H1 (cell line): ENCODE results near the gene CORO7. TPM values are rescaled to one million over a fixed set of nuclear protein-coding genes. Genes with fewer than 3 reads are reported as not detected.
A peak's percentile ranks its signal among the peaks of the same experiment; 100 is the strongest.

Experiments used
- CTCF ChIA-PET: fragments of 300-600 bp; sonication (Branson Sonifier 250); formaldehyde crosslinking; loops from one replicate; lab custom pipeline; 2021; ENCODE audit not compliant: partially characterized antibody; lab: Charles Lee
- POLR2A ChIA-PET: fragments of 300-600 bp; sonication (Branson Sonifier 250); formaldehyde crosslinking; loops from one replicate; lab custom pipeline; 2021; ENCODE audit warnings: inconsistent platforms; ENCODE audit not compliant: partially characterized antibody; lab: Charles Lee
- DNase-seq, 2 experiments: peaks; one replicate each; pipeline versions ENCODE4 v3.0.0 to v3.0.0-alpha.2; 2010 to 2022; ENCODE audit warnings: low spot score in 2 of 2, low read depth in 1 of 2, mixed read lengths in 1 of 2
- FAIRE-seq: peaks from 2 replicates; lab custom pipeline; 2011; peaks lifted over from hg19 to GRCh38; lab: Jason Lieb, UNC
- H2AFZ ChIP-seq: 2 replicates; pipeline ENCODE4 v1.8.1; 2012; ENCODE audit warnings: low read length, inconsistent platforms
- H2AK5ac ChIP-seq: 2 replicates; pipeline ENCODE4 v1.6.1; 2013; ENCODE audit warnings: low read depth, low read length
- H2BK120ac ChIP-seq: replicated peaks from 2 replicates; pipeline ENCODE3; 2013; ENCODE audit warnings: low read depth, low read length, inconsistent platforms
- H2BK12ac ChIP-seq: 2 replicates; pipeline ENCODE4 v1.6.1; 2013; ENCODE audit warnings: low read depth, low read length
- H2BK15ac ChIP-seq: 2 replicates; pipeline ENCODE4 v1.6.1; 2013; ENCODE audit warnings: low read length
- H2BK20ac ChIP-seq: 2 replicates; pipeline ENCODE4 v1.6.1; 2013; ENCODE audit warnings: low read length
- H2BK5ac ChIP-seq: 2 replicates; pipeline ENCODE4 v1.6.1; 2013; ENCODE audit warnings: low read depth, low read length
- H3K14ac ChIP-seq: 2 replicates; pipeline ENCODE4 v1.6.1; 2013; ENCODE audit warnings: inconsistent platforms; ENCODE audit not compliant: insufficient read length
- H3K18ac ChIP-seq: 2 replicates; pipeline ENCODE4 v1.6.1; 2013; ENCODE audit warnings: low read length; ENCODE audit errors: extremely low read depth
- H3K23ac ChIP-seq: 2 replicates; pipeline ENCODE4 v1.6.1; 2013; ENCODE audit warnings: inconsistent platforms; ENCODE audit not compliant: insufficient read length
- H3K23me2 ChIP-seq: 2 replicates; pipeline ENCODE4 v1.6.1; 2013; ENCODE audit warnings: low read depth, low read length
- H3K27ac ChIP-seq: 2 replicates; pipeline ENCODE4 v1.6.1; 2011; ENCODE audit warnings: low read depth, low read length, inconsistent platforms
- H3K27me3 ChIP-seq, 4 experiments: replicated peaks in 1 of 4; 1 replicate in 1 of 4; 2 replicates in 3 of 4; pipeline versions ENCODE4 v1.6.1 to v1.8.1; 2011 to 2013; ENCODE audit warnings: low read length in 3 of 4, mild to moderate bottlenecking in 3 of 4, inconsistent platforms in 2 of 4, mixed read lengths in 2 of 4, moderate library complexity in 1 of 4; ENCODE audit not compliant: control insufficient read depth in 3 of 4, insufficient read depth in 3 of 4; ENCODE audit errors: extremely low read depth in 1 of 4
- H3K36me3 ChIP-seq, 4 experiments: 2 replicates each; pipeline versions ENCODE4 v1.6.1 to v1.8.1; 2011 to 2013; ENCODE audit warnings: mild to moderate bottlenecking in 4 of 4, low read length in 3 of 4, moderate library complexity in 2 of 4, control low read depth in 1 of 4, inconsistent platforms in 1 of 4; ENCODE audit not compliant: insufficient read depth in 4 of 4, control insufficient read depth in 2 of 4
- H3K4ac ChIP-seq: replicated peaks from 2 replicates; pipeline ENCODE3; 2013; ENCODE audit warnings: low read length, low read depth, mixed read lengths, inconsistent platforms; ENCODE audit not compliant: insufficient read length
- H3K4me1 ChIP-seq, 4 experiments: replicated peaks in 1 of 4; 1 replicate in 1 of 4; 2 replicates in 3 of 4; pipeline versions ENCODE4 v1.6.1 to v1.8.1; 2011 to 2013; ENCODE audit warnings: low read length in 3 of 4, inconsistent platforms in 2 of 4, mixed read lengths in 1 of 4; ENCODE audit not compliant: insufficient read depth in 4 of 4, control insufficient read depth in 3 of 4
- H3K4me2 ChIP-seq, 2 experiments: 2 replicates each; pipeline versions ENCODE4 v1.6.1 to v1.8.1; 2011 to 2013; ENCODE audit warnings: low read depth in 2 of 2, low read length in 2 of 2, control low read depth in 1 of 2, inconsistent platforms in 1 of 2, mild to moderate bottlenecking in 1 of 2; ENCODE audit not compliant: insufficient read depth in 1 of 2
- H3K4me3 ChIP-seq, 4 experiments: fragments of 200-600, 300-600 bp in 1 of 4; sonication (generic), shearing (Covaris generic), sonication (Bioruptor Twin) in 1 of 4; 2 replicates each; pipeline versions ENCODE4 v1.5.1 to v1.8.1; 2011 to 2016; ENCODE audit warnings: low read length in 4 of 4, low read depth in 3 of 4, control low read depth in 2 of 4, inconsistent platforms in 2 of 4, mild to moderate bottlenecking in 2 of 4, mixed read lengths in 1 of 4, moderate library complexity in 1 of 4; ENCODE audit not compliant: insufficient read depth in 2 of 4; ENCODE audit errors: extremely low read depth in 1 of 4
- H3K56ac ChIP-seq: replicated peaks from 2 replicates; pipeline ENCODE3; 2013; ENCODE audit warnings: low read depth, mild to moderate bottlenecking, mixed read lengths, low read length, inconsistent platforms; ENCODE audit not compliant: insufficient read length
- H3K79me1 ChIP-seq: 2 replicates; pipeline ENCODE4 v1.6.1; 2013; ENCODE audit warnings: low read depth, low read length, control low read depth
- H3K79me2 ChIP-seq, 2 experiments: 2 replicates each; pipeline versions ENCODE4 v1.6.1 to v1.8.1; 2012 to 2013; ENCODE audit warnings: low read length in 2 of 2, mild to moderate bottlenecking in 2 of 2, inconsistent platforms in 1 of 2; ENCODE audit not compliant: insufficient read depth in 2 of 2, control insufficient read depth in 1 of 2
- H3K9ac ChIP-seq, 4 experiments: replicated peaks in 1 of 4; 1 replicate in 1 of 4; 2 replicates in 3 of 4; pipeline versions ENCODE4 v1.6.1 to v1.8.1; 2011 to 2013; ENCODE audit warnings: low read depth in 3 of 4, low read length in 3 of 4, control low read depth in 2 of 4, mild to moderate bottlenecking in 2 of 4, moderate library complexity in 2 of 4, inconsistent platforms in 1 of 4; ENCODE audit errors: extremely low read depth in 1 of 4
- H3K9me3 ChIP-seq, 2 experiments: 2 replicates each; pipeline versions ENCODE4 v1.6.1 to v1.8.1; 2012 to 2013; ENCODE audit warnings: mild to moderate bottlenecking in 2 of 2, moderate library complexity in 2 of 2, control low read depth in 1 of 2, inconsistent platforms in 1 of 2, low read depth in 1 of 2, low read length in 1 of 2, mixed read lengths in 1 of 2; ENCODE audit not compliant: insufficient read depth in 2 of 2
- H4K20me1 ChIP-seq, 2 experiments: replicated peaks in 1 of 2; 2 replicates each; pipeline versions ENCODE3 to v1.8.1; 2011 to 2013; ENCODE audit warnings: inconsistent platforms in 2 of 2, low read length in 2 of 2, mild to moderate bottlenecking in 1 of 2; ENCODE audit not compliant: insufficient read depth in 2 of 2, control insufficient read depth in 1 of 2
- H4K5ac ChIP-seq: 2 replicates; pipeline ENCODE4 v1.6.1; 2013; ENCODE audit warnings: low read length, low read depth, mixed read lengths, inconsistent platforms; ENCODE audit not compliant: insufficient read length
- H4K8ac ChIP-seq: 2 replicates; pipeline ENCODE4 v1.8.0; 2013; ENCODE audit warnings: mild to moderate bottlenecking, moderate library complexity, low read length, inconsistent platforms; ENCODE audit not compliant: insufficient read depth; ENCODE audit errors: extremely low read depth
- H4K91ac ChIP-seq: replicated peaks from 2 replicates; pipeline ENCODE3; 2013; ENCODE audit warnings: low read length, mixed read lengths, inconsistent platforms; ENCODE audit not compliant: insufficient read length
- BRCA1 ChIP-seq: IDR thresholded peaks from 2 replicates; pipeline ENCODE4 v1.6.1; 2012; ENCODE audit warnings: low read depth, low read length, improper control_type of control experiment
- CBX8 ChIP-seq: fragments of 300-800, 300-1000 bp; sonication (generic); IDR thresholded peaks from 2 replicates; pipeline ENCODE4 v1.7.1; 2016; ENCODE audit warnings: low read depth, low read length, borderline replicate concordance
- EGR1 ChIP-seq: IDR thresholded peaks from 2 replicates; pipeline ENCODE4 v1.6.1; 2011; ENCODE audit warnings: low read depth, low read length, borderline replicate concordance
- EZH2 ChIP-seq: fragments of 200-600 bp; sonication (generic); IDR thresholded peaks from 2 replicates; pipeline ENCODE4 v1.7.1; 2012; ENCODE audit warnings: low read depth, mild to moderate bottlenecking, moderate library complexity, low read length, inconsistent platforms; ENCODE audit not compliant: severe bottlenecking
- JUND ChIP-seq: IDR thresholded peaks from 2 replicates; pipeline ENCODE4 v1.6.1; 2011; ENCODE audit warnings: mild to moderate bottlenecking, improper control_type of control experiment, low read length
- POLR2A ChIP-seq, 2 experiments: IDR thresholded peaks; 1 replicate in 1 of 2; 2 replicates in 1 of 2; pipeline ENCODE4 v1.6.1; 2011; ENCODE audit warnings: low read depth in 2 of 2, low read length in 2 of 2, mild to moderate bottlenecking in 2 of 2; ENCODE audit errors: control extremely low read depth in 1 of 2
- POU5F1 ChIP-seq: IDR thresholded peaks from 2 replicates; pipeline ENCODE4 v1.6.1; 2011; ENCODE audit warnings: low read depth, mild to moderate bottlenecking, low read length, moderate library complexity
- RXRA ChIP-seq: IDR thresholded peaks from 2 replicates; pipeline ENCODE4 v1.6.1; 2011; ENCODE audit warnings: low read depth, mild to moderate bottlenecking, low read length, moderate library complexity; ENCODE audit not compliant: insufficient read depth
- SIX5 ChIP-seq: IDR thresholded peaks from 2 replicates; pipeline ENCODE4 v1.6.1; 2011; ENCODE audit warnings: mild to moderate bottlenecking, low read depth, low read length
- WGBS, 2 experiments: shearing (Covaris generic) in 1 of 2; methylation state at CpG; one replicate each; pipeline versions ENCODE4 v1.1.6 to v1.1.7; 2013 to 2015; ENCODE audit warnings: low lambda C conversion rate in 2 of 2, mixed read lengths in 2 of 2, inconsistent platforms in 1 of 2, low coverage in 1 of 2, missing lambda C conversion rate in 1 of 2; ENCODE audit not compliant: insufficient replicate concordance in 2 of 2, insufficient coverage in 1 of 2, insufficient read length in 1 of 2; ENCODE audit errors: extremely low coverage in 1 of 2, missing lambda C conversion rate in 1 of 2; 5-methylcytosine and 5-hydroxymethylcytosine counted together
- polyA plus RNA-seq, 7 experiments: library from polyadenylated mRNA; depleted of rRNA in 3 of 7; stranded (reverse) in 5 of 7; unstranded in 2 of 7; fragments of >200 nt in 5 of 7; fragments of 200-250 nt in 2 of 7; gene quantifications; 1 replicate in 5 of 7; 2 replicates in 1 of 7; 4 replicates in 1 of 7; pipeline versions ENCODE4 v1.2.1 to v1.2.3, GENCODE V29; 2011 to 2013; ENCODE audit warnings: missing spikeins in 2 of 7, mixed read lengths in 2 of 7
- total RNA-seq: library from RNA; stranded (reverse); fragmentation: NEBNext Ultra II Directional; extraction: Animal tissue kit (Norgen Biotek cat#: 25700); gene quantifications from 2 replicates; pipeline ENCODE4 v1.2.1, GENCODE V29; 2021
- TF ChIP-seq, protein P1 (sequence below): IDR thresholded peaks from 2 replicates; pipeline ENCODE4 v1.6.1; 2011; ENCODE audit warnings: low read length, improper control_type of control experiment

CORO7 gene
- total and polyA plus RNA-seq, 2 of the 8 experiments (the other 6 are each of a cell fraction or from before 2014, with no cell fraction given) = 25.2 to 29.8 TPM

DNA sequence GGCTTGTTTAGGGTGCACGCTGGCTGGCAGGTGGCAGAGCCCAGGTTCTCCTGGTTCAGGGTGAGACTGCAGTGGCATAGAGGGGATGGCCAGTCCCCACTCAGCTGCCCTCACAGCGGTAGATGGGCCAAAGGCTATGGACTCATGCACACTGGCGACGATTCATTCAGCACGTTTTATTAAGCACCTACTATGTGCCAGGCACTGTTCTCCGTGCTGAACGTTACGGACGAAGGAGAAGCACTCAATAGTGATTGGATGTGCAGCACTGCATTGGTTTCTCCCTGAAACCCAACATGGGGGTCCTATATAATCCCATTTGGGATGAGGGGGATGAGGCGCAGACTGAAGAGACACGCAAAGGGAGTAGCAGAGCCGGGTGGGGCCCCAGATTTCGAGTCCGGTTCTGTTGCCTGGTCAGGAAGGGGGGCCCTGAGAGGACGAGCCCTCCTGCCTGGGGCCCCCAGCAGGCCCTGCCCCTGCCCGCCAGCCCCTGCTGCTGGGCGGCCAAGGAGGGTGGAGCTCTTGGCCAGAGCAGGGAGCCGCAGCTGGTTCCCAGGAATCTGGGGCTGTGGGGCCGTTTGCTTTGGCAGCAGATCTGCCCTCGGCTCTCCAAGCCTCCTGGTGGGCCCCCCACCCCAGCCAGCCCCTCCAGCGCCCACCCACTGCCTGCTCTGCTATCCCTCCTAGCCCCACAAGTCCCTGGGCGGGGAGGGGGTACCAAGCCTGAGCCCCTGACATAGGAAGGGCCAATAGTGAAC is 91.7 kb downstream of the CORO7 start:
- H3K23me2 ChIP-seq = peaks cover 3% of the 10 kb centered on the region; the same call in 1 of the 2 replicates
- H3K18ac ChIP-seq = peak overlapping the region; percentile 2; the same call in 1 of the 2 replicates
- H2BK5ac ChIP-seq = peak overlapping the region; percentile 69; the same call in 1 of the 2 replicates
- peak overlapping the region; percentile 18; the same call in 1 of the 2 replicates for H2AK5ac ChIP-seq
- DNase-seq (no peak), FAIRE-seq (peak; percentile 45)
- peaks cover 0 to 55% of the 10 kb centered on the region in 2 experiments; a peak in 2 of 4 replicates for H3K79me2 ChIP-seq
- peak overlapping the region; percentile 67 for H2BK120ac ChIP-seq
- H3K4me2 ChIP-seq = peak overlapping the region; percentile 9 to 52; a peak in 1 of 4 replicates
- H3K27ac ChIP-seq = no peak overlapping the region
- no peak overlapping the region for H4K5ac ChIP-seq
- H3K4me3 ChIP-seq = peak overlapping the region in 1 of 4 experiments; percentile 11; a peak in 1 of 8 replicates
- no peak overlapping the region for H3K14ac ChIP-seq
- H2BK12ac ChIP-seq = peak overlapping the region; percentile 10; the same call in 1 of the 2 replicates
- no peaks in the 10 kb centered on the region for H3K9me3 ChIP-seq
- WGBS, 2 experiments = 91% methylated on average over 18 of the region's 22 CpGs; no CpG with 5 or more reads in 1 of the 2 experiments
- no peak overlapping the region for H3K4ac ChIP-seq
- peaks cover 9 to 22% of the 10 kb centered on the region in 2 experiments for H4K20me1 ChIP-seq
- H3K23ac ChIP-seq = no peak overlapping the region
- H4K91ac ChIP-seq = no peak overlapping the region
- H3K36me3 ChIP-seq = no peaks in the 10 kb centered on the region
- no peak overlapping the region for H2BK20ac ChIP-seq
- H2AFZ ChIP-seq = no peak overlapping the region
- no peaks in the 10 kb centered on the region for H3K27me3 ChIP-seq
- peaks cover 5 to 34% (median 28%) of the 10 kb centered on the region in 4 experiments for H3K4me1 ChIP-seq
- H3K79me1 ChIP-seq = peaks cover 12% of the 10 kb centered on the region
- H3K56ac ChIP-seq = no peak overlapping the region
- CTCF ChIA-PET = interaction anchor here (0.6 to 11.0 kb wide), 23 partner anchors 10 to 79 kb away, joined by 3 to 132 read pairs (median 4); no protein-coding TSS in a partner anchor
- H2BK15ac ChIP-seq = peak overlapping the region; percentile 61; the same call in 1 of the 2 replicates
- no peak overlapping the region for H4K8ac ChIP-seq
- POLR2A ChIA-PET = interaction anchor here (0.5 to 8.9 kb wide), 11 partner anchors 10 to 148 kb away, joined by 3 to 80 read pairs (median 5); partner anchors contain the start of gene TFAP4
- 0 out of 7 replicates have a peak overlapping the region, but pooled peaks of 1 of the 4 experiments have one; percentile 29 for H3K9ac ChIP-seq
- TF ChIP-seq SIX5 (no peak), POU5F1 (no peak), JUND (no peak), CBX8 (no peak), EGR1 (no peak), RXRA (no peak), EZH2 (no peak), POLR2A (IDR thresholded peaks at IDR 0.05; ENCODE audit: control extremely low read depth in 1 of 2, low read depth in 2 of 2, low read length in 2 of 2) (no peak), BRCA1 (no peak)
- TF ChIP-seq, protein P1, sequence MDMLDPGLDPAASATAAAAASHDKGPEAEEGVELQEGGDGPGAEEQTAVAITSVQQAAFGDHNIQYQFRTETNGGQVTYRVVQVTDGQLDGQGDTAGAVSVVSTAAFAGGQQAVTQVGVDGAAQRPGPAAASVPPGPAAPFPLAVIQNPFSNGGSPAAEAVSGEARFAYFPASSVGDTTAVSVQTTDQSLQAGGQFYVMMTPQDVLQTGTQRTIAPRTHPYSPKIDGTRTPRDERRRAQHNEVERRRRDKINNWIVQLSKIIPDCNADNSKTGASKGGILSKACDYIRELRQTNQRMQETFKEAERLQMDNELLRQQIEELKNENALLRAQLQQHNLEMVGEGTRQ = no peak
